ENCODE data around the gene MEGF6. TPM values are rescaled to one million over a fixed set of nuclear protein-coding genes. Genes with fewer than 3 reads are reported as not detected.

MEGF6 gene
- total and polyA plus RNA-seq, 9 of the 15 experiments (the other 6 are each of a cell fraction or from before 2014, with no cell fraction given): 0.03 to 1.7 (median 0.24) TPM; not detected in 3

GRCh38 chr1:3555131-3555920, 56.0 kb downstream of the MEGF6 start:
- BruUV-seq (replicated peaks): no TSS peak
- Histone ChIP-seq H3K4me3 (no peak overlapping the region), H2AFZ (ENCODE audit: low read depth, low read length) (no peak overlapping the region), H3K36me3 (ENCODE audit: control insufficient read depth, insufficient read depth, low read length) (no peaks in the 10 kb centered on the region), H3K9me3 (replicated peaks; ENCODE audit: control insufficient read depth, insufficient read depth, low read depth, low read length) (no peaks in the 10 kb centered on the region), H3K4me1 (replicated peaks in 1 of 2; ENCODE audit: control insufficient read depth in 2 of 2, insufficient read depth in 2 of 2, low read length in 2 of 2) (peaks cover 0 to 32% of the 10 kb centered on the region in 2 experiments; a peak in 1 of 5 replicates), H3K9ac (ENCODE audit: insufficient read depth in 1 of 2, low read depth in 2 of 2, low read length in 2 of 2) (no peak overlapping the region), H3K79me2 (ENCODE audit: control insufficient read depth, insufficient read depth, low read length) (no peaks in the 10 kb centered on the region), H3K9me1 (ENCODE audit: control insufficient read depth, insufficient read depth, low read length) (peaks cover 4% of the 10 kb centered on the region), H3K4me2 (ENCODE audit: insufficient read depth, low read length) (no peak overlapping the region), H4K20me1 (replicated peaks; ENCODE audit: control insufficient read depth, insufficient read depth, low read length) (peaks cover 25% of the 10 kb centered on the region), H3K27me3 (ENCODE audit: control insufficient read depth in 2 of 2, insufficient read depth in 2 of 2, low read length in 2 of 2) (peaks cover 45 to 72% of the 10 kb centered on the region in 2 experiments), H3K27ac (ENCODE audit: extremely low read depth, low read depth, low read length) (no peak overlapping the region)
- TF ChIP-seq MYNN (IDR thresholded peaks at IDR 0.05) (no peak), MYNN (CRISPR knock-in tag; IDR thresholded peaks at IDR 0.05) (no peak), ZNF76 (CRISPR knock-in tag; IDR thresholded peaks at IDR 0.05; ENCODE audit: borderline replicate concordance) (no peak), ZNF449 (CRISPR knock-in tag; IDR thresholded peaks at IDR 0.05) (no peak), ZC3H4 (CRISPR knock-in tag; IDR thresholded peaks at IDR 0.05; ENCODE audit: borderline replicate concordance) (no peak), HSF4 (CRISPR knock-in tag; IDR thresholded peaks at IDR 0.05; ENCODE audit: borderline replicate concordance) (no peak), MTA1 (IDR thresholded peaks at IDR 0.05; ENCODE audit: borderline replicate concordance) (no peak), TAF9B (IDR thresholded peaks at IDR 0.05; ENCODE audit: partially characterized antibody) (no peak), JUN (IDR thresholded peaks at IDR 0.05; ENCODE audit: borderline replicate concordance, low read depth, low read length) (no peak), JUN (CRISPR knock-in tag; IDR thresholded peaks at IDR 0.05; ENCODE audit: borderline replicate concordance) (no peak), ZNF280B (CRISPR knock-in tag; IDR thresholded peaks at IDR 0.05) (no peak), MAFF (IDR thresholded peaks at IDR 0.05; ENCODE audit: low read length) (no peak), GABPB1 (CRISPR knock-in tag; IDR thresholded peaks at IDR 0.05) (no peak), GTF3C2 (IDR thresholded peaks at IDR 0.05; ENCODE audit: borderline replicate concordance, extremely low read depth, insufficient read length) (no peak)
- ATAC-seq (no peak), FAIRE-seq (no peak), DNase-seq (ENCODE audit: extremely low read depth in 1 of 4, low spot score in 3 of 4) (no peak)
- in situ Hi-C loops (cut with MboI): no loop called here
- POLR2A ChIA-PET: interaction anchor here (0.5 to 0.9 kb wide), 4 partner anchors 66 to 392 kb away, joined by 3 to 6 read pairs (median 4); no protein-coding TSS in a partner anchor
- WGBS (ENCODE audit: insufficient coverage, low coverage, missing lambda C conversion rate): 4% methylated on average over 22 of the region's 25 CpGs
- CTCF ChIA-PET (ENCODE audit: low intra/inter-chr PET ratio): no interaction called here
- intact Hi-C loops (cut with micrococcal nuclease): no loop called here

Data from K562 (cell line).